Hepatocyte (in vitro differentiated cells): Measurements from ENCODE around the gene CLTRN. TPM values are rescaled to one million over a fixed set of nuclear protein-coding genes. Genes with fewer than 3 reads are reported as not detected.

Experiments used
- DNase-seq: peaks from one replicate; pipeline ENCODE4 v3.0.0-alpha.2; 2016; ENCODE audit warnings: low spot score
- H2AFZ ChIP-seq: fragments of 200-600 bp; sonication (generic); 2 replicates; pipeline ENCODE4 v1.6.0; 2016; ENCODE audit warnings: antibody characterized with exemption, mild to moderate bottlenecking
- H3K27ac ChIP-seq: fragments of 200-600 bp; sonication (generic); 2 replicates; pipeline ENCODE4 v1.5.1; 2016; ENCODE audit warnings: mild to moderate bottlenecking
- H3K27me3 ChIP-seq: fragments of 200-600 bp; sonication (generic); 2 replicates; pipeline ENCODE4 v1.6.1; 2016
- H3K36me3 ChIP-seq: fragments of 200-600 bp; sonication (generic); replicated peaks from 2 replicates; pipeline ENCODE4 v1.5.1; 2016; ENCODE audit warnings: low read depth; ENCODE audit not compliant: insufficient read depth
- H3K4me1 ChIP-seq: fragments of 200-600 bp; sonication (generic); 2 replicates; pipeline ENCODE4 v1.5.1; 2016; ENCODE audit warnings: mild to moderate bottlenecking, moderate library complexity; ENCODE audit not compliant: insufficient read depth
- H3K4me2 ChIP-seq: fragments of 200-600 bp; sonication (generic); 2 replicates; pipeline ENCODE4 v1.6.0; 2016
- H3K4me3 ChIP-seq: fragments of 200-600 bp; sonication (generic); 2 replicates; pipeline ENCODE4 v1.5.1; 2016; ENCODE audit warnings: mild to moderate bottlenecking
- H3K79me2 ChIP-seq: fragments of 200-600 bp; sonication (generic); 2 replicates; pipeline ENCODE4 v1.6.0; 2017; ENCODE audit warnings: mild to moderate bottlenecking
- H3K9me2 ChIP-seq: fragments of 200-600 bp; sonication (generic); replicated peaks from 2 replicates; pipeline ENCODE4 v1.6.0; 2017; ENCODE audit warnings: mild to moderate bottlenecking; ENCODE audit not compliant: insufficient read depth
- H3K9me3 ChIP-seq: fragments of 200-600 bp; sonication (generic); 2 replicates; pipeline ENCODE4 v1.5.1; 2016; ENCODE audit warnings: low read depth, mild to moderate bottlenecking
- H4K20me1 ChIP-seq: fragments of 200-600 bp; sonication (generic); 2 replicates; pipeline ENCODE4 v1.6.0; 2016; ENCODE audit warnings: mild to moderate bottlenecking; ENCODE audit not compliant: insufficient read depth, poor library complexity, severe bottlenecking
- EZH2 ChIP-seq: fragments of 200-600 bp; sonication (generic); IDR thresholded peaks from 2 replicates; pipeline ENCODE4 v1.6.1; 2016; ENCODE audit warnings: antibody characterized with exemption, mild to moderate bottlenecking, borderline replicate concordance
- EZH2phosphoT487 ChIP-seq: fragments of 200-600 bp; sonication (generic); IDR thresholded peaks from one replicate; pipeline ENCODE4 v1.6.1; 2018; ENCODE audit warnings: antibody characterized with exemption, mild to moderate bottlenecking, low read depth, moderate library complexity; ENCODE audit not compliant: unreplicated experiment, severe bottlenecking
- WGBS: methylation state at CpG from one replicate; pipeline ENCODE4 v1.1.6; 2016; ENCODE audit warnings: low lambda C conversion rate; ENCODE audit errors: missing lambda C conversion rate; 5-methylcytosine and 5-hydroxymethylcytosine counted together
- polyA plus RNA-seq: library from polyadenylated mRNA; unstranded; fragments of >200 nt; fragmentation: Nextera tagmentation; extraction: Ambion mirVana; gene quantifications from 2 replicates; pipeline ENCODE4 v1.2.1, GENCODE V29; 2016
- total RNA-seq: library from RNA; depleted of rRNA; stranded (reverse); fragments of >200 nt; gene quantifications from 2 replicates; pipeline ENCODE4 v1.2.3, GENCODE V29; 2014
- TF ChIP-seq, protein P1 (sequence below): fragments of 200-600 bp; sonication (generic); IDR thresholded peaks from 2 replicates; pipeline ENCODE4 v1.5.1; 2016; ENCODE audit warnings: antibody characterized with exemption, mild to moderate bottlenecking; ENCODE audit not compliant: poor library complexity

CLTRN gene
- total and polyA plus RNA-seq, 2 experiments from 2014 or later = 32.6 to 37.4 TPM

DNA sequence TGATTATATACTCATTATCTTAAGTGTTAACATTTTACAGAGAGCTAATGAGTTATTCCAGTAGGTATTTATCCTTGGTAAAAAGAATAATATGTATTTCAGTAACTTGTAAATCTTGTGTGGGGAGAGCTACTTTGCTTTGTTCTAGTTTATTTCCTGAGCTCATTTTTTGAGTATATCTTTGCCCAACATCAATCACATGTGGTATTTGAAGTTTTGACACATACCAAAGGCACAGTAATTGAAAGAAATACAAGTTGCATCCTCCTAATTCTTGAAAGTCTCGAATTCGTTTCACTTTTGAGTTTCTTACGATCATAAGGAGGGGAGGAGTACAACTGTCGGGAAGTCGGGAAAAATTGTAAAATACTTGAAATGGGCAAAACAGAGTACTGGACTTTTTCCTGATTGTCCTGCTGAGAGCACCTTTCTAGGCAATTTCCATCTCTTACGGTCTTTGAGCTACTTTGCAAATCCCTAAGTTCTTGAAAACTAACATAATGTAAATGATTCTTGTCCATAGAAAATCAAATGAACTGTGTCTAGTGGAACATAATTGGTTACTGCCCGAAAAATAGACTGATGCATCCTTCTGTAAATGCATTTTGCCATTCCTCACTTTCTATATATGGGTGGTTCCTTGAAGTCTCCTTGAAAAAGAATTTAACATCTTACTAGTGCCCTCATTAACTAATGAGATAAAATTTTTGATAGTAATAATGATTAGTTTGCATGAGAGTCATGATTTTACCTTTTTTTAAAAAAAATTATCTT, 20.6 kb downstream of the CLTRN start:
- WGBS = 93% methylated on average over 7 of the region's 7 CpGs
- H3K4me2 ChIP-seq = no peak overlapping the region

GRCh38 chrX:15631637-15632036, 33.0 kb downstream of the CLTRN start:
- no peak overlapping the region for H3K27ac ChIP-seq
- H2AFZ ChIP-seq = no peak overlapping the region
- TF ChIP-seq, protein P1, sequence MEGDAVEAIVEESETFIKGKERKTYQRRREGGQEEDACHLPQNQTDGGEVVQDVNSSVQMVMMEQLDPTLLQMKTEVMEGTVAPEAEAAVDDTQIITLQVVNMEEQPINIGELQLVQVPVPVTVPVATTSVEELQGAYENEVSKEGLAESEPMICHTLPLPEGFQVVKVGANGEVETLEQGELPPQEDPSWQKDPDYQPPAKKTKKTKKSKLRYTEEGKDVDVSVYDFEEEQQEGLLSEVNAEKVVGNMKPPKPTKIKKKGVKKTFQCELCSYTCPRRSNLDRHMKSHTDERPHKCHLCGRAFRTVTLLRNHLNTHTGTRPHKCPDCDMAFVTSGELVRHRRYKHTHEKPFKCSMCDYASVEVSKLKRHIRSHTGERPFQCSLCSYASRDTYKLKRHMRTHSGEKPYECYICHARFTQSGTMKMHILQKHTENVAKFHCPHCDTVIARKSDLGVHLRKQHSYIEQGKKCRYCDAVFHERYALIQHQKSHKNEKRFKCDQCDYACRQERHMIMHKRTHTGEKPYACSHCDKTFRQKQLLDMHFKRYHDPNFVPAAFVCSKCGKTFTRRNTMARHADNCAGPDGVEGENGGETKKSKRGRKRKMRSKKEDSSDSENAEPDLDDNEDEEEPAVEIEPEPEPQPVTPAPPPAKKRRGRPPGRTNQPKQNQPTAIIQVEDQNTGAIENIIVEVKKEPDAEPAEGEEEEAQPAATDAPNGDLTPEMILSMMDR = no peak
- TF ChIP-seq EZH2 (no peak), EZH2phosphoT487 (no peak)
- no peak overlapping the region for H3K4me3 ChIP-seq
- no peaks in the 10 kb centered on the region for H3K4me1 ChIP-seq
- H3K79me2 ChIP-seq = no peaks in the 10 kb centered on the region
- no peak overlapping the region for H3K4me2 ChIP-seq
- H4K20me1 ChIP-seq = no peaks in the 10 kb centered on the region
- H3K27me3 ChIP-seq = no peaks in the 10 kb centered on the region
- H3K36me3 ChIP-seq = no peaks in the 10 kb centered on the region
- H3K9me3 ChIP-seq = no peaks in the 10 kb centered on the region
- H3K9me2 ChIP-seq = no peaks in the 10 kb centered on the region
- DNase-seq = no peak

More for the DNA sequence above, 20.6 kb downstream of the CLTRN start:
- Histone ChIP-seq H3K27ac (no peak overlapping the region), H3K27me3 (no peaks in the 10 kb centered on the region), H2AFZ (no peak overlapping the region), H3K9me2 (no peaks in the 10 kb centered on the region), H3K4me3 (no peak overlapping the region), H4K20me1 (no peaks in the 10 kb centered on the region), H3K4me1 (no peaks in the 10 kb centered on the region), H3K36me3 (no peaks in the 10 kb centered on the region), H3K79me2 (no peaks in the 10 kb centered on the region), H3K9me3 (no peaks in the 10 kb centered on the region)
- DNase-seq = no peak
- TF ChIP-seq EZH2phosphoT487 (no peak), EZH2 (no peak)
- TF ChIP-seq, protein P1 = no peak

GRCh38 chrX:15623054-15623453, 41.6 kb downstream of the CLTRN start:
- Histone ChIP-seq H3K27me3 (no peaks in the 10 kb centered on the region), H3K9me2 (no peaks in the 10 kb centered on the region), H3K4me1 (peaks cover 12% of the 10 kb centered on the region), H3K9me3 (no peaks in the 10 kb centered on the region), H2AFZ (no peak overlapping the region), H3K4me2 (no peak overlapping the region), H3K79me2 (no peaks in the 10 kb centered on the region), H4K20me1 (no peaks in the 10 kb centered on the region), H3K36me3 (no peaks in the 10 kb centered on the region), H3K27ac (no peak overlapping the region), H3K4me3 (no peak overlapping the region)
- 69% methylated on average over 1 of the region's 1 CpG for WGBS
- DNase-seq = no peak
- TF ChIP-seq EZH2 (no peak), EZH2phosphoT487 (no peak)
- TF ChIP-seq, protein P1 = no peak
